Dendritic cell treated with granulocyte-macrophage colony-stimulating factor and Interleukin-4, amounts not matched to agents 40 ng/mL and 50 ng/mL, for 4 days (primary cell): ENCODE data around the gene DCUN1D3.
"Not testable (repeated sequence)": the region's sequence is repeated elsewhere in the genome, so short reads cannot be mapped to it uniquely, and the experiment has no call there.

Experiments used
- H3K27ac Mint-ChIP-seq: one replicate; pipeline ENCODE4 v1.8.0; 2022; ENCODE audit warnings: mild to moderate bottlenecking, mixed read lengths
- H3K27me3 Mint-ChIP-seq: one replicate; pipeline ENCODE4 v1.8.0; 2022; ENCODE audit warnings: mild to moderate bottlenecking, mixed read lengths
- H3K36me3 Mint-ChIP-seq: one replicate; pipeline ENCODE4 v1.8.0; 2022; ENCODE audit warnings: low read depth, mixed read lengths
- H3K4me1 Mint-ChIP-seq: one replicate; pipeline ENCODE4 v1.8.0; 2022; ENCODE audit warnings: low read depth, mixed read lengths
- H3K4me3 Mint-ChIP-seq: one replicate; pipeline ENCODE4 v1.8.0; 2022; ENCODE audit warnings: mild to moderate bottlenecking, moderate library complexity, mixed read lengths
- H3K9me3 Mint-ChIP-seq: one replicate; pipeline ENCODE4 v1.8.0; 2022; ENCODE audit warnings: mixed read lengths
- intact Hi-C: fragments of 100-400 bp; cut with micrococcal nuclease; formaldehyde crosslinking; loops from one replicate; pipeline ENCODE4 v1.15.0; 2022

The DCUN1D3 gene

GRCh38 chr16:20805684-20806167 is 94.4 kb downstream of the DCUN1D3 start:
- peaks cover 25% of the 10 kb centered on the region for H3K36me3 Mint-ChIP-seq
- peak overlapping the region; percentile 99 for H3K4me3 Mint-ChIP-seq
- intact Hi-C loops, H3K27me3 Mint-ChIP-seq, H3K9me3 Mint-ChIP-seq: not testable (repeated sequence)
- peaks cover 28% of the 10 kb centered on the region for H3K4me1 Mint-ChIP-seq
- H3K27ac Mint-ChIP-seq: peak overlapping the region; percentile 98
